AG10803 (cell line): ENCODE results near the gene ANKRD17.

Experiments used
- DNase-seq: peaks from one replicate; pipeline ENCODE4 v3.0.0; 2010; ENCODE audit warnings: low read depth
- H3K4me3 ChIP-seq: 2 replicates; pipeline ENCODE4 v1.5.1; 2011; ENCODE audit warnings: mild to moderate bottlenecking, low read length, control low read depth
- CTCF ChIP-seq: conservative IDR thresholded peaks from 2 replicates; pipeline ENCODE4 v1.5.1; 2011; ENCODE audit warnings: mild to moderate bottlenecking, low read length, control low read depth, inconsistent platforms

ANKRD17 gene

DNA sequence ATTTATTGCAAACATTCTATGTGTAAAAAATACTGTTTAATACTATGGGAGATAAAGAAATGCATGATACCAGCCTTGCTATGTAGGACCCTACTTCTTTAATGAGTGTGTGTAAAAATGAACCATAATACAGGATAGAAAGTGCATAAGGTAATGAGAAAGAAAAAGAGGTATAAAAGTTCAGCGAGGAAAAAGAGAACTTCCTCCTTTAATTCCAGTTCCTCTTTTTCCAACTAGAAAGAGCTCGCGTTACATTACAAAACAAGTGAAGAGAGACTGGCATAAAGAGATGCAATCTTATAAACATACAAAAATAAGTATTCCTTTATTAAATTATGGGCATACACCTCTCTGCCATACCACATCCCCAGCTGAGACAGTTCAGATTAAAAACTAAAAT is 77.4 kb downstream of the ANKRD17 start:
- TF ChIP-seq CTCF, result no peak
- DNase-seq, result no peak
- no peak overlapping the region for H3K4me3 ChIP-seq

GRCh38 chr4:73178389-73178788 is 80.2 kb downstream of the ANKRD17 start:
- no peak for TF ChIP-seq CTCF
- H3K4me3 ChIP-seq, result no peak overlapping the region
- no peak for DNase-seq

DNA sequence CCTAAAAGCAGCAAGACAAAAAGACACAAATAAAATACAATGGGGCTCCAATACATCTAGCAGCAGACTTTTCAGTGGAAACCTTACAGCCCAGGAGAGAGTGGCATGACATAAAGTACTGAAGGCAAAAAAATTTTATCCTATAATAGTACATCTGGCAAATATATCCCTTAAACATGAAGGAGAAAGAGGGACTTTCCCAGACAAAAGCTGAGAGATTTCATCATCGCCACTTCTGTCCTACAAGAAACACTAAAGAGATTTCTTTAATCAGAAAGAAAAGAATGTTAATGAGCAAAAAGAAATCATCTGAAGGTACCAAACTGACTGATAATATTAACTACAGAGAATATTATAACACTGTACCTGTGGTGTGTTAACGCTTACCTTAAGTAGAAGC is 86.4 kb downstream of the ANKRD17 start:
- DNase-seq, result peak; percentile 1
- no peak overlapping the region for H3K4me3 ChIP-seq
- TF ChIP-seq CTCF, result no peak

DNA sequence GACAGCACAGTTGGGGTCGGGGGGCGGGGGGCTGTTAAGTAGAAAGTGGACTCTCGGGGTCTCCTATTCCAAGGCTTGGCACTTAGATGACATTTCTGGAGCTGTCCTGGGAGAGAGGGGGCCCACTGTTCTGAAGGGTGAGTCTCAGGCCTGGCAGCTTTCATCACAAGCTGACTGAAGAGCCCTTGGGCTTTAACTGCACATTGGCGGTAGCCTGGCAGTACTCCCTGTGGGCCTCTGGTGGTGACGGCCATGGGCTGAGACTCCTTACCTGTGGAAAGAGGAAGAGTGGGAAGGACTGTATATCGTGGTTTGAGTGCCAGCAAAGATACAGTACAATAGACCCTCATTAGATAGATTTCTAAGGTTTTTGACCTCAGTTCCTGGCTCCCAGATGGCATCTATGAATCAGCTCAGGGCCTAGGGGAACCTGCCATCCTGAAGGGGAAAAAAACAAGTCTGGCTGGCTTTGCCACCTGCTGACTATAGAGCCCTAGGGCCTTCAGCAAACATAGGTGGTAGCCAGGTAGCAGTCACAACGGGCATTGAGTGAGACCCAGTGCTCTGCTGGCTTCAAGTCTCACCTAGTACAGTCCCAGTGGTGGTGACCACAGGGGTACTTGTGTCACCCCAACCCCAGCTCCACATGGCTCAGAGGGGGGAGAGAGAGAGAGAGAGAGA is 87.9 kb downstream of the ANKRD17 start:
- DNase-seq, result no peak
- no peak for TF ChIP-seq CTCF
- no peak overlapping the region for H3K4me3 ChIP-seq

GRCh38 chr4:73166212-73166611 is 92.4 kb downstream of the ANKRD17 start:
- no peak for DNase-seq
- TF ChIP-seq CTCF, result no peak
- no peak overlapping the region for H3K4me3 ChIP-seq

DNA sequence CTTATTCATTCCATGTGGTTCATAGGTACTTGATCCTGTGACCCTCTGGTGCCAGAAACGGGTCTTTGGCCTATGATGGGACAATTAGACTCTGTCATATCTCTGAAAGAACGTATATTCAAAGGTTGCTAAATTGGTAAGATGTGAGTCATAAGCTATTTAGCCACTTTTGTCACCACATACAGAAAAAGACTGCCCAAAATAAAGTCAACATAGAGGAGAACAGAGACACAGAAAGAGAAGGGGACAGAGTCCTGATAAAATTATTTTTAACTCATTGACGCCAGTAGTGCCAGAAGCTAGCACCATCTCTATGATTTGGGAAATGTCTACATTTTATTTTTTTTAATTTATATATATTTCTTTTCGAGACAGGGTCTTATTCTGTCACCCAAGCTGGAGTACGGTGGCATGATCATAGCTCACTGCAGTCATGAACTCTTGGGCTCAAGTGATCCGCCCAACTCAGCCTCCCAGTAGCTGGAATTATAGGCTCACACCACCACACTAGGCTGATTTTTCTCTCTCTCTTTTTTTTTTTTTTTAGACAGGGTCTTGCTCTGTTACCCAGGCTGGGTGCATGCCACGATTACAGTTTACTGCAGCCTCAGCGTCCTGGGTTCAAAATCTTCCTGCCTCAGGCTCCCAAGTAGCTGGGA is 96.9 kb downstream of the ANKRD17 start:
- H3K4me3 ChIP-seq, result no peak overlapping the region
- no peak for DNase-seq
- TF ChIP-seq CTCF, result no peak

DNA sequence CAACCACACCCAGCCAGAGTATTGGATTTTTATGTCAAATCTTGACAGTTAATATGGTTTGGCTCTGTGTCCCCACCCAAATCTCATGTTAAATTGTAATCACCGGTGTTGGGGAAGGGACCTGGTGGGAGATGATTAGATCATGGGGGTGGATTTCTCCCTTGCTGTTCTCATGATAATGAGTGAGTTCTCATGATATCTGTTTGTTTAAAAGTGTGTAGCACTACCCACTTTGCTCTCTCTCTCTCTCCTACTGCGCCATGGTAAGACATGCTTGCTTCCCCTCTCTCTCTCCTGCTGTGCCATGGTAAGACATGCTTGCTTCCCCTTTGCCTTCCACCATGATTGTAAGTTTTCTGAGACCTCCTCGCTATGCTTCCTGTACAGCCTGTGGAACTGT is 102.2 kb downstream of the ANKRD17 start:
- no peak for DNase-seq

More for the DNA sequence above, 102.2 kb downstream of the ANKRD17 start:
- H3K4me3 ChIP-seq, result no peak overlapping the region
- TF ChIP-seq CTCF, result no peak
